NCI-H1417 (cell line): ENCODE results near the gene CPEB3.
A peak's percentile ranks its signal among the peaks of the same experiment; 100 is the strongest.
"Not testable (repeated sequence)": the region's sequence is repeated elsewhere in the genome, so short reads cannot be mapped to it uniquely, and the experiment has no call there.

Experiments
- DNase-seq, 3 experiments: peaks; one replicate each; lab custom pipeline; 2025; lab: John Stamatoyannopoulos, UW

Gene CPEB3

GRCh38 chr10:92290837-92291615 lies at the start of gene CPEB3, which contains the start of gene MARCHF5:
Gene CPEB3, minus strand, starts transcription at chr10:92291078. Its CDS starts 50,728 bp downstream, at chr10:92240350.
Gene MARCHF5, plus strand, starts transcription at chr10:92291167. Its CDS starts 328 bp downstream, at chr10:92291495.
- peak; percentile 84 to 94 (median 89) for DNase-seq

GRCh38 chr10:92329927-92330326 lies 39.0 kb upstream of the CPEB3 start:
- not testable (repeated sequence) for DNase-seq

GRCh38 chr10:92328993-92329392 lies 38.1 kb upstream of the CPEB3 start:
- no peak for DNase-seq

- DNase-seq: no peak
Measured at GRCh38 chr10:92327445-92328433, 36.9 kb upstream of the CPEB3 start.

GRCh38 chr10:92323079-92323478 lies 32.2 kb upstream of the CPEB3 start:
- DNase-seq: no peak

GRCh38 chr10:92316610-92317009 lies 25.7 kb upstream of the CPEB3 start:
- no peak for DNase-seq

GRCh38 chr10:92313750-92314149 lies 22.9 kb upstream of the CPEB3 start:
- no peak for DNase-seq

GRCh38 chr10:92309272-92309671 lies 18.4 kb upstream of the CPEB3 start:
- DNase-seq: no peak

GRCh38 chr10:92305133-92306072 lies 14.5 kb upstream of the CPEB3 start:
- DNase-seq: no peak

GRCh38 chr10:92304061-92304460 lies 13.2 kb upstream of the CPEB3 start:
- no peak for DNase-seq

GRCh38 chr10:92303096-92303495 lies 12.2 kb upstream of the CPEB3 start:
- DNase-seq: no peak

- DNase-seq: no peak
Measured at GRCh38 chr10:92298487-92298886, 7.6 kb upstream of the CPEB3 start.

- DNase-seq: peak; percentile 3 to 38 (median 31)
Measured at GRCh38 chr10:92291921-92292845, 1.3 kb upstream of the CPEB3 start.

- DNase-seq: no peak
Measured at GRCh38 chr10:92291616-92291865, 663 bp upstream of the CPEB3 start.

GRCh38 chr10:92290076-92290836 lies 622 bp downstream of the CPEB3 start:
- peak; percentile 17 to 89 (median 75) for DNase-seq

GRCh38 chr10:92284112-92284704 lies 6.7 kb downstream of the CPEB3 start:
- no peak for DNase-seq

- DNase-seq: no peak
Measured at GRCh38 chr10:92278996-92279696, 11.7 kb downstream of the CPEB3 start.

GRCh38 chr10:92274071-92274470 lies 16.8 kb downstream of the CPEB3 start:
- no peak for DNase-seq

- DNase-seq: no peak
Measured at GRCh38 chr10:92268748-92269147, 22.1 kb downstream of the CPEB3 start.
